Stimulated activated CD4-positive, alpha-beta T cell treated with anti-CD3 and anti-CD28 coated beads, Interleukin-4, amount 100 ng/mL, for 1 hour (primary cell): ENCODE measurements around the gene NACC2.
A peak's percentile ranks its signal among the peaks of the same experiment; 100 is the strongest.

ENCODE experiments used
- DNase-seq: peaks from one replicate; pipeline ENCODE4 v3.0.0-alpha.2; 2020

The NACC2 gene

DNA sequence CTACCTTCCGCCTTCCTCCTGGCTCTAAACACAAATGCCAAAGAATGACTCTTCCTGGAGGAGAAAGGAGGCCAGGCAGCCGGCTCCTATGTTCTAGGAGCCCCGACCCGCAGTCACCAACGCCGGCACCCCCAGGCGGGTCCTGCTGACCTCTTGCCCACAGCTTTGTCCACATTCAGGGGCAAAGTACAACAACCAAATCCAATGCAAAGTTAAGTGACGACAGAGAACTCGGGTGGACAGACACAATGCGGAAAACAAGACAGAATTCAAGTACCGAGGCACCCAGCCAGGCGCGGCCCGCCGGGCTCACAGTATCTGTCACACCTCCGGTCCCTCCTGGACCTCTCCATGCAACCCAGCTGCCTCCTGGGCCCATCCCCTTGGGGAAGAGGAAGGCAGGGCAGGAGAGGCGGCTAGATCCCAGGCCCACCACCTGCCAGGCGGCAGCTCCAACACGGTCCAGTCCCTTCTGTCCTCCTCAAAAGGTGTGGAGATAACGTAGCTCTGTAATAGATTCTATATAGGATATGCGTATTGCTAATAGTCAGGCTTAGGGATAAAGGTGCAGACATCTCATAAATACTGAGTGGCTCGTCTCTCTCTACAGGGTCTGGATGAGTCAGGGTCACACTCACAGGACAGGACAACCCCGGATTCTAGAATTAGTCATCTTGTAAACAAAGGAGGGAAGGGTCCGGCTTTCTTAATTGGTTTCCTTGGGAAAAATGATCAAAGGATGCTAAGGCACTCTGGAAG lies 87.0 kb downstream of the NACC2 start:
- DNase-seq, result no peak

DNA sequence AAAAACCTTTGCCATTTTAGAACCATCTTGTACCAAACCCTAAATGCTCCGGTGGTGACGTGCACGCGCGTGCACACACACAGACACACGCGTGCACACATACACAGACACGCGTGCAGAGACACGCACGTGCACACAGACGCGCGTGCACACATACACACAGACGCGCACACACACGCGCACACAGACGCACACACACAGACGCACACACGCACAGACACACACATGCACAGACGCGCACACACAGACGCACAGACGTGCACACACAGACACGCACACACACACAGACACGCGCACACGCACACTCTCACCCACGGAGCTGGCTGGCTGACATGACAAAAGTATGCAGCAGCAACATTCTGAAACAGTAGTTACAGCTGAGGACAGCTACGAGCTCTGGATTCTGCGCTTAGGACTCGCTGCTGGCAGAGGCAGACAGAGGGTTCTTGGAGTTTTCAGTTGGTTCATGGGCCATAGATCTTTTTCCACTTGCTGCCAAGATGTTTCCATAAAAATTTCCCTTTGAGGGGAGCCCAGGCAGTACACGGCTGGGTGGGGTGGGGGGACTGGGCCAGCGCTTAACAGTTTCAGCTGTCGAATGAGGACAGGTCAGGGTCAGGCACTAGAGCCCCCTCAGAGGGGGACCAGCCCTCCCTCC lies 87.7 kb downstream of the NACC2 start:
- DNase-seq, result no peak

DNA sequence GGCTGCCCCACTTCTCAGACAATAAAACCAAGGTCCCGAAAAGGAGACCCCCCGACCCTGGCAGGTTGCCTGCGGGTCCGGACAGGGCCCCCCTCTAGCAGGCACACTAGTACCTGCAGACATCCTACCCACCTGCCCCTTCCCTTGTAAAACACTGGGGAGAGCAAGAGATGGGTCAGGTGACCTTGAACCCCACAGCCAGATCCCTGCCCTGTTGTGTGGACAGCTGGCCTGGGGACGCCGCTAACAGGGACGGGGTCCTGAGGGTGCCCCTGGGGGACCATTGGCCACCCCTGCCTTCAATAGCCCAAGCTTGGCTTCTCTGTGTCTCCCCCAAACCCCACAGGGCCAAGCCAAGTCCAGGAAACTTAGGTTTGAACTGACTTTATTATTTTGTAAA lies 88.9 kb downstream of the NACC2 start:
- DNase-seq, result no peak

DNA sequence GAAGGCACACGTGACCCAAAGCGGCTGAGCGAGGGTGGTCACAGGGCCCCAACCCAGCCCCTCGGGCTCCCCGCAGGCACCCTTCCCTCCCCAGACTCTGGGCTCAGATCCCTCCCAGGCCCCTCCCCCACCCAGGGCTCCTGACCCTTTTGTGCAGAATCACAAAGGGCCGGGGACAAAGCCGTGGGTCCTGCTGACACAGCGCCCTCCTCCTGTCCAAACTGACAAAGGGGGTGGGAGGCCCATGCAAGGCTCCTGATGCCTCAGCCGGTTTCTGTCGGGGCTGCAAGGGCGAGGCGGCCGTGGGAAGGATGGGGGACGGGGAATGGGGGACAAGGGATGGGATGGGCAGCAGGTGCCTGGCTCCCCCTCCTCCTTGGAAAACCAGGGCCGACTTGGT lies 90.4 kb downstream of the NACC2 start:
- DNase-seq, result no peak

GRCh38 chr9:136004219-136004618 lies 90.9 kb downstream of the NACC2 start:
- DNase-seq, result no peak

- DNase-seq, result no peak
Measured at GRCh38 chr9:136003411-136004218, 91.5 kb downstream of the NACC2 start.

- no peak for DNase-seq
Measured at GRCh38 chr9:136002881-136003280, 92.2 kb downstream of the NACC2 start.

DNA sequence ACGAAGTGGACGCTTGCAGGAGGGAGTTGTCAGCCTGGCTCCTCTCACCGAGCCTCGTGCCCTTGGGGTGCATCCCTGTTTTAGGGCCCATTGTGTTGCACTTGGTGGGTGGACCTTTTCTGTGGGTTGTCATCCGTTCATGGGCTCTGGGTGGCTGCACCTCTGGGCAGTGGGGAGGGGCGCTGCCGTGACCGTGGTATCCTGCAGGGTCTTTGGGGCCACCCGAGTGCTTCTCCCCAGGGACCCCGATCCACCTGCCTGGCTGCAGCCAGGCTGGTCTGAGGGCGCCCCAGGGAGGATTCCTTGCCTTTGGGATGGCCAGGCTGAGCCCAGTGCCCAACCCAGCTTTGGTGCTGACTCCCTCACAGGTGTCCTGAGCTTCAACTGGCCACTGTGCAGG lies 92.9 kb downstream of the NACC2 start:
- DNase-seq, result no peak

DNA sequence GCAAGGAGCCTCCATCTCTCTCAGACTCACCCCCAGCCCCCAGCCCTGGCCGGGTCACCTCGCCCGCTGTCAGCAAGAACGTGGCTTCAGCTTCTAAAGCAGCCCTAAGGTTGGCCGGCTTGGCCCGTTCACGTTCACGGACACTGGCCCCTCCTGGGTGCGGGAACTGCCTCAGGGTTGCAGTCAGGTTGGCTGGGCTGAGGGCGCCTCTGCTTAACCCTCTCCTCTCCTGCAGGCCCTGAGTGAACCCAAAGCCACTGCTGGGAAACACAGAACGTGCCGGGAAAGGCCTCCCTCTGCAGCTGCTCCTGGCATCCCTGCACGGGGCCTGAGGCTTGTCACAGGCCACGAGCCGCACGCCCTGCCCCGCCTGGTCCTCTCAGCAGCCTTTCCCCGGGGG lies 93.9 kb downstream of the NACC2 start:
- DNase-seq, result no peak

DNA sequence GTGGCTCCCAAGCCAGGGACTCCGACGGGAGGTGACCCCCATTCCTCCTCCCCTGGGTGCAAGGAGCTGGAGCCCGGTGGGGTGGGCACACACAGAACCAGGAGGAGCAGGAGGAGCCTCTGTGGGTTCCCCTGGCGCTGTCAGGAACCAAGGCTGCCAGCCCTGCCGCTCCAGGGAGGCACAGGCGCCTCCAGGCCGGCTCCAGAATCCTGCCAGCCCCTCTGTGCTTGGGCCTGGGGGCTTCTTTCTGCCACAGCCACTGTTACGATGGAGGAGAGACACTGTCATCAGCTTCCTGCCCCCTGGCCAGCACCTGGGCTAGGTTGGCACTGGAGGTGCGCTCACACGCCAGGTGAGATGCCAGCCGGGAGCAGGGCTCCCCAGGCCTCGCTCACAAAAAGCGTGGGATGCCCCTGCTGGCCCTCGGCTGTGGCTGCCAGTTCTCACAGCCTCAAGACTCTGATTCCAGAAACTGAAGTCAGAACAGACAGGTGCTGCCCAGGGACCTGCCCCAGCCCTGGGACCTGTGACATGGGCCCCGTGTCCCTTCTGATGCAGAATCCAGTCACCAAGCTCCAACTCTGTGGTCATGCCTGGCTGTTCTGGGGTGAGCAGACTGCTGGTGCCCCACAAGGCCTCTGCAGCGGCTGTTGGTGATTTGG lies 96.5 kb downstream of the NACC2 start:
- DNase-seq, result no peak

GRCh38 chr9:135998016-135998380 lies 97.1 kb downstream of the NACC2 start:
- DNase-seq, result no peak

GRCh38 chr9:135997090-135998015 lies 97.7 kb downstream of the NACC2 start:
- DNase-seq, result no peak

GRCh38 chr9:135995816-135996215 lies 99.3 kb downstream of the NACC2 start:
- no peak for DNase-seq

DNA sequence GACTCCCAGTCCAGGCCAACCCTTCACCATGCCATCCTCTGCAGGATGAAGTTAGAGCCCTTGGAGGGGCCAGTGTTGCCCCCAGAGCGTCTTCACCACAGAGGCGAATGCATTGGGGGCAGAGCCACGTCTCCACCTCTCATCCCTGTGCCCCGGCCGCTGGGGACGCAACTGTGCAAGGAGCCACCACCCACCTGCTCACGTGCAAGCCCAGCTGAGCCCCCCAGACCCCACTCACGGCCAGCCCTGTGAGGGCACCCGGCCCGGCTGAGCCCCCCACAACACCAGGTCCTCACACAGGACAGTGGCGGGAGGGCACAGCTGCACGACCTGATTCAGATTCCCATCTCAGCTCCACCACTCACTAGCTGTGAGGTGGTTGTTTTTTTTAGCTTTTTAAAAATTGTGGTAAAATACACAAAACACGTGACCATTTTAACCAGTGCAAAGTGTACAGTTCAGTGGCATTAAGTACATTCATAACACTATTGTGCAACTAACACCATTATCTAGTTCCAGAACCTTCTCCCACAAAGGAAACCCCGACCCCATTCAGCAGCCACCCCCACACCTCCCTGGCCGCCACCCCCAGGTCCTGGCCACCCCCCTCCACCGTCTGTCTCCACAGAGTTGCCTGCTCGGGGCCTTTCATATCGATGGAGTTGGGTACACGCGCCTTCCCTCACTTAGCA lies 100.4 kb downstream of the NACC2 start:
- no peak for DNase-seq

DNA sequence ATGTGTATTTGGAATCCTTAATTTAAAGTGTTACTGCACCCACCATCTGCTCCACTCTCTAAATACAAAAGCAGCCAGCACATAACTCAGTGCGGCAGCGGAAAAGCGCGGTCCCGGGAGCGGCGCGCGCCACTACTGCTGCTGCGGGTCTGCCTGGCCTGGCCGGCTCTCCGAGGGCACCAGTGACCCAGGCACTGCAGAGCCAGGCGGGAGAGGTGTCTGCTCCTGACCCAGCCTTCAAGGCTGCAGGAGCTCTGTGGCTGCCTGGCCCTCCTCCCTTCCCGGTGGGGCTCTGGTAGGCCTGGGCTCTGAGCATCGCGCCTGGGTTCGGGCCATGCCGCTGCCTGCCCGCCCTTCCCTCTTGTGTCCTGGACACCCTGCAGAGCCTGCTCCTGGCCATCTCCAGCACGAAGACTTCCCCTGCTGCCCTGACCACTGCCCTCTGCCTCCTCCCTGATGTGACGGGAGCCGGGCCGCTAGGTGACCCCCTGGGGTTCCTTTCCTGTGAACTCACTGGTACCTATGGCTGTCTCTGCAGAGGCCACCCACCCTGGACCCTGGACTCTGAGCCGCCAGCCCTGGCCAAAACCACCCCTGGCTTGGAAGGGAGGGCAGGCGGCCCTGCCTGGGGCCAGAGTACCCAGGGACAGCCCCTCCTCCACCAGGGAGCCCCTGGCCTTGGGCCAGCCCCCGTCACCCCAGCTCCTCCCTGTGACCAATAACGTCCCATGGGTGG lies 101.2 kb downstream of the NACC2 start:
- DNase-seq, result no peak

DNA sequence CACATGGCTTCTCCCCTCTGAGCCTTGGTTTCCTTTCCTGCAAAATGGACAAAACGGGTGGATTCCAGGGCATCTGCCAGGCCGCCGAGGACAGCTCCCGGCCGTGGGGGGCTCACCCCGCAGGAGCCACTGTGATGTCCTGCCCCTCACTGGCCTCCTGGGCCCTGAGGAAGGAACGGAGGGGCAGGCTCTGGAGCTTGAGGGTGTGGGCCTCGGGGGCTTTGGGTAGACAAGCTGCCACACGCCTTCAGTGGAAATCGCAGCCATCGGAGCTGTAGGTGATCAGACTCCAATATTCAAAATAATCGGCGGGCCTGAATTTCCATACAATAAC lies 101.7 kb downstream of the NACC2 start:
- DNase-seq, result no peak

GRCh38 chr9:135992486-135993408 lies 102.3 kb downstream of the NACC2 start:
- no peak for DNase-seq

DNA sequence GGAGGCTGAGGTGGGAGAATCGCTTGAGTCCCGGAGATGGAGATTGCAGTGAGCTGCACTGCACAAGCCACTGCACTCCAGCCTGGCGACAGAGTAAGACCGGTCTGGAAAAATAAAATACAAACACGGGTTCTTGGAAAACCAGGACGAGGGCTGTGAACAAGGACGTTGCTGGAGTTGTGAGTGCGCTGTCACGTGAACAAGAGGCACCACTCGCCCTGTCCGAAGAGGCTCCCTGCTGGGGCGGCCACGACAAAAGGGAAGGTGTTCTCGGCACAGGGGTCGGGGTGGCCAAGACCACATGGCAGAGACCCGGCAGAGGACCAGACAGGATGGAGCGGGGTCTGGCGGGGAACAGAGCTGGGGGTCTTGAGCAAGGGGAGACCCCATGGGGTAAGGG lies 103.3 kb downstream of the NACC2 start:
- DNase-seq, result no peak

DNA sequence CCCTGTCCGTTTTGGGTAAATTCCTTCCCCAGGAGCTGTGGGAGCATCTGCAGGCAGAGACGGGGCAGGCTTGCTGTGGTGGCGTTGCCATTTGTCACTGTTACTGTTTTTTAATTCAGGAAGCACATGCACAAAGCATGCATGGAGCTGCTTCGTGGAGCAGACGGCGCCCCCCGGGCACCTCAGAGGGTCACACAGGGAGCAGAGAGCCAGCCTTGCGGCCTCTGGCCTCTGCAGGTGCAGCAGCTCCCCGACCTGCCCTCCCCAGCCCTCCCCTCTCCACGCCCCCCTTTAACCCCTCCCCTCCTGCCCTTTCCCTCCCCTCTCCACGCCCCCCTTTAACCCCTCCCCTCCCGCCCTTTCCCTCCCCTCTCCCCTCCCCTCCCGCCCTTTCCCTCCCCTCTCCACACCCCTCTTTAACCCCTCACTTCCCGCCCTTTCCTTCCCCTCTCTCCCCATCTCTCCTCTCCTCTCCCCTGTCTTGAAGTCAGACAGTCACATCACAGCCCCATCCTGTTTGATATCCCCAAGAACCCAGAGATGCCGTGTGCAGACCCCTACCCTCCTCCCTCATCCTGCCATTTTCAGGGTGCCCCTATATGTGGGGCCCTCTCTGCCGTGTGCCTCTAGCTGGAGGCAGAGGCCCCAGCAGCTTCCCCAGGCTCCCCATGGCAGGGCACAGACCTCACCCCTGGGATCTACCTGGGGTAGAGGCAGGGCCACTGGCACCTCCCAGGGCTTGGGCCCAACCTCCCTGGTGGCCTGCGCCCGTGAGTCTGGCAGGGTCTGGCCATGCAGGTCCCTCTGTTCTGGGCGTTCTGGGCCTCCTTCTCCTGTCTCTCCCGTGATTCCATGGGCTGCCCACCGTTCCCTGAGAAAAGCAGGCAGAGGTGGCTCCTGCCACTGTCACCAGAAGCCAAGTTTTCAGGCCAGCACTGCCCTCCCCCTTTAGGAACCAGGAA lies 104.3 kb downstream of the NACC2 start:
- DNase-seq, result peak; percentile 43
